Thoracic aorta (tissue), 2 donors: ENCODE data around the gene PTPRM. TPM values are rescaled to one million over a fixed set of nuclear protein-coding genes. Genes with fewer than 3 reads are reported as not detected.

Source experiments
- ATAC-seq: fragments of 150-250 bp; one replicate; pipeline ENCODE4 v1.8.0; 2017; ENCODE audit warnings: low read depth; ENCODE audit not compliant: insufficient number of reproducible peaks, low FRiP score
- DNase-seq: peaks from one replicate; pipeline ENCODE4 v3.0.0-alpha.2; 2020; ENCODE audit warnings: low spot score
- H3K27ac ChIP-seq, 2 donors: fragments of 200-600 bp; sonication (generic); 1 replicate in 1 of 2; 2 replicates in 1 of 2; pipeline ENCODE4 v1.5.1; 2016; ENCODE audit warnings: mild to moderate bottlenecking in 2 of 2, moderate library complexity in 2 of 2
- H3K27me3 ChIP-seq: fragments of 200-600 bp; sonication (generic); replicated peaks from 2 replicates; pipeline ENCODE4 v1.6.0; 2016; ENCODE audit warnings: mild to moderate bottlenecking; ENCODE audit not compliant: insufficient read depth
- H3K36me3 ChIP-seq: fragments of 200-600 bp; sonication (generic); one replicate; pipeline ENCODE4 v1.5.1; 2016
- H3K4me1 ChIP-seq, 2 donors: fragments of 200-600 bp; sonication (generic); 1 replicate in 1 of 2; 2 replicates in 1 of 2; pipeline versions ENCODE4 v1.5.1 to v1.6.0; 2016; ENCODE audit warnings: low read depth in 2 of 2, mild to moderate bottlenecking in 1 of 2; ENCODE audit not compliant: control insufficient read depth in 1 of 2
- H3K4me3 ChIP-seq: fragments of 200-600 bp; sonication (generic); 2 replicates; pipeline ENCODE4 v1.5.1; 2016; ENCODE audit warnings: mild to moderate bottlenecking
- H3K9me3 ChIP-seq: fragments of 200-600 bp; sonication (generic); 2 replicates; pipeline ENCODE4 v1.5.1; 2016
- CTCF ChIP-seq: fragments of 200-600 bp; sonication (generic); IDR thresholded peaks from one replicate; pipeline ENCODE4 v1.5.1; 2019; ENCODE audit warnings: antibody characterized with exemption
- total RNA-seq, 2 donors: library from RNA; depleted of rRNA; stranded (reverse); fragments of >200 nt; gene quantifications; one replicate each; pipeline versions ENCODE4 v1.1.0 to v1.2.3, GENCODE V29; 2016

PTPRM gene
- total RNA-seq, 2 donors from 2014 or later: 90.3 to 102 TPM

- Histone ChIP-seq H3K9me3 (no peaks in the 10 kb centered on the region), H3K27me3 (no peaks in the 10 kb centered on the region), H3K36me3 (no peaks in the 10 kb centered on the region), H3K4me3 (no peak overlapping the region), H3K27ac (no peak overlapping the region), H3K4me1 (no peaks in the 10 kb centered on the region)
- ATAC-seq (no peak), DNase-seq (no peak)
- TF ChIP-seq CTCF: no peak
These were observed 697.8 kb downstream of the PTPRM start for GRCh38 chr18:8264861-8265411.

GRCh38 chr18:8272254-8272653 lies 705.1 kb downstream of the PTPRM start:
- Histone ChIP-seq H3K27ac (no peak overlapping the region), H3K4me1 (no peaks in the 10 kb centered on the region), H3K36me3 (no peaks in the 10 kb centered on the region), H3K9me3 (no peaks in the 10 kb centered on the region), H3K4me3 (no peak overlapping the region), H3K27me3 (no peaks in the 10 kb centered on the region)
- ATAC-seq (no peak), DNase-seq (no peak)
- no peak for TF ChIP-seq CTCF

GRCh38 chr18:8274370-8274769 lies 707.3 kb downstream of the PTPRM start:
- DNase-seq (no peak), ATAC-seq (no peak)
- TF ChIP-seq CTCF: no peak
- H3K36me3 ChIP-seq: no peaks in the 10 kb centered on the region
- H3K27me3 ChIP-seq: no peaks in the 10 kb centered on the region
- H3K4me3 ChIP-seq: no peak overlapping the region
- H3K4me1 ChIP-seq: no peaks in the 10 kb centered on the region
- H3K27ac ChIP-seq: no peak overlapping the region
- H3K9me3 ChIP-seq: no peaks in the 10 kb centered on the region

- ATAC-seq (no peak), DNase-seq (no peak)
- H3K4me1 ChIP-seq: no peaks in the 10 kb centered on the region
- no peak for TF ChIP-seq CTCF
- no peaks in the 10 kb centered on the region for H3K9me3 ChIP-seq
- no peaks in the 10 kb centered on the region for H3K36me3 ChIP-seq
- H3K4me3 ChIP-seq: no peak overlapping the region
- no peaks in the 10 kb centered on the region for H3K27me3 ChIP-seq
- no peak overlapping the region for H3K27ac ChIP-seq
These were observed 709.3 kb downstream of the PTPRM start for GRCh38 chr18:8276406-8276805.

GRCh38 chr18:8277270-8277669 lies 710.2 kb downstream of the PTPRM start:
- Histone ChIP-seq H3K9me3 (no peaks in the 10 kb centered on the region), H3K4me1 (no peaks in the 10 kb centered on the region)
- ATAC-seq: no peak

More at GRCh38 chr18:8277270-8277669, 710.2 kb downstream of the PTPRM start:
- DNase-seq: no peak
- TF ChIP-seq CTCF: no peak
- Histone ChIP-seq H3K36me3 (no peaks in the 10 kb centered on the region), H3K27ac (no peak overlapping the region), H3K27me3 (no peaks in the 10 kb centered on the region), H3K4me3 (no peak overlapping the region)
